SH-SY5Y (cell line): ENCODE measurements around the gene FN3KRP.

ENCODE experiments used
- GATA2 ChIP-seq: IDR thresholded peaks from 2 replicates; pipeline ENCODE4 v1.6.1; 2011; ENCODE audit warnings: mild to moderate bottlenecking, low read depth, low read length
- GATA3 ChIP-seq: IDR thresholded peaks from 2 replicates; pipeline ENCODE4 v1.6.1; 2011; ENCODE audit warnings: low read depth, mild to moderate bottlenecking, low read length, moderate library complexity

- no peak for TF ChIP-seq GATA2
- no peak for TF ChIP-seq GATA3
Observed at GRCh38 chr17:82769041-82769440, 52.5 kb downstream of the FN3KRP start.
